GM19043 (cell line): ENCODE data around the gene RALY.

ENCODE experiments used
- ATAC-seq: cut with Tn5 transposase; IDR thresholded peaks from one replicate; pipeline ENCODE4 v1.9.1; 2021; ENCODE audit warnings: low read depth; ENCODE audit not compliant: unreplicated experiment

The RALY gene

DNA sequence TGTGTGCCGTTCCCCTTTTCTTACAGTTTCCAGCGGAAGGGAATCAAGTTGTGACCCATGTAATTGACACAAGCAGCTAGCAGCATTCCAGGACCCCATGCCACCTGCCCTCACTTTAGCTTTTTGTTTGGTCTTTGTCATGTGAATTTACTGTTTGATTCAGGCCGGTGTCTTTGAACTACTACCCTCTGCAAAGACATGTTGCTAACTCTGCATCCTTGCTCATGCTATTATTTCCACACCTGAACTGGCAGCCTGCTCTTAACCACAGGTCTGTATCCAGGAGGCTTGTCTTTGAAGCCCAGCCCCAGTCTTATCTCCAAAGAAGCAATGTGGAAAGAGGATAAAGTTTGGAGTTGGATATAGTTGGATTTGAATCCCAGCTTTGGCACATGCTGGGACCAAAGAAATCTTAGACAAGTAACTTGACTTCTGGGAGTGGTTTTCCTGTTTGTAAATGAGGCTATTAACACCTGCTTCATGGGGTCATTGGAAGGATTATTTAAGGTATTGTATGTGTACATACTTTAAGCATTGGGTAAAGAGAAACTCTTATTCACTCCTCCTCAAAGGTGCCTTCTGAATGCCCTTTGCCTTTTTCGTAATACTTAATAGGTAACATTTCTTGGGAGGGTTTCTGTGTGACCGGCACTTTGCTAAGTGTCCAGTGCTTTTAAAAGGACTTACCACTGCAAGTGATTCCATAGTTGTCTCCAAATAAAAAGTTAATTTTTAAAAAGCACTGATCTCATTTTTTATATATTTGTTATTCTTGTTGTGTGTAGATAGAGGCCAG is 52.4 kb downstream of the RALY start:
- no peak for ATAC-seq

GRCh38 chr20:34047010-34047687 is 53.4 kb downstream of the RALY start:
- no peak for ATAC-seq

DNA sequence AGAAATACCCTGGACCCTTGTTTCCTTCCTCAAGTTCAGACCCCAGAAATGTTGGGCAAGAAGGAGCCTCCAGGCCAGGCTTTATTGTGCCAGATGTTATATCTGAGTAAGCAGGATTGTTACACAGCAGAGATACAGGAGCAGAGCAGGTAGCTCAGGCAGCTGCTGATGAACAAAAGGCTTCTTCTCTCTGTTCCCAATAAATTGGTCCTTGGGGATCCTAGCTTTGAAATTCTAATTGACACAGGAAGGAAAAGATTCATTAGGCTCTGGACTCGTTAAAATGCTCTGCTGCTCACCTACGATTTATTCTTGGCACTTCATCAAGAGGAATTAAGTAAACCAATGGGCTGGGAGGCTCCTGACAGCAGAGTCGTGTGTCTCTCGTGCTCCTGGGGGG is 54.2 kb downstream of the RALY start:
- ATAC-seq: no peak

DNA sequence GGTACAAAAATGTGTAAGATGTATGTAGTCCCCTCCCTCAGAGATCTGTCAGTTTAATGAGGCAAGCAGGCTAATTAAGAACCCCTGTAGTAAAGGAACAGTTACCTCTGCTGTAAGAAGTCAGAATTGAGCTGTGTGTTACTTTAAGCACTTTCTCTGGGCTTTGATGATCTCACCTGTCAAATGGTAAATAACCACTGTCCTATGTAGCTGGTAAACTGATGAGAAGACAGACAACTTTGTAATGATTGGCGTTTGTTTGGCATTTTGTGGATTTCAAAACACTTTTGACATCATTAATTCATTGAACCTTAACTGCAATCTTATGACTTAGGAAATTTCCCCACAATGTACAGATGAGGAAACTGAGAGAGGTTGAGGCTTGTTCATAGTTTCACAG is 55.7 kb downstream of the RALY start:
- no peak for ATAC-seq

DNA sequence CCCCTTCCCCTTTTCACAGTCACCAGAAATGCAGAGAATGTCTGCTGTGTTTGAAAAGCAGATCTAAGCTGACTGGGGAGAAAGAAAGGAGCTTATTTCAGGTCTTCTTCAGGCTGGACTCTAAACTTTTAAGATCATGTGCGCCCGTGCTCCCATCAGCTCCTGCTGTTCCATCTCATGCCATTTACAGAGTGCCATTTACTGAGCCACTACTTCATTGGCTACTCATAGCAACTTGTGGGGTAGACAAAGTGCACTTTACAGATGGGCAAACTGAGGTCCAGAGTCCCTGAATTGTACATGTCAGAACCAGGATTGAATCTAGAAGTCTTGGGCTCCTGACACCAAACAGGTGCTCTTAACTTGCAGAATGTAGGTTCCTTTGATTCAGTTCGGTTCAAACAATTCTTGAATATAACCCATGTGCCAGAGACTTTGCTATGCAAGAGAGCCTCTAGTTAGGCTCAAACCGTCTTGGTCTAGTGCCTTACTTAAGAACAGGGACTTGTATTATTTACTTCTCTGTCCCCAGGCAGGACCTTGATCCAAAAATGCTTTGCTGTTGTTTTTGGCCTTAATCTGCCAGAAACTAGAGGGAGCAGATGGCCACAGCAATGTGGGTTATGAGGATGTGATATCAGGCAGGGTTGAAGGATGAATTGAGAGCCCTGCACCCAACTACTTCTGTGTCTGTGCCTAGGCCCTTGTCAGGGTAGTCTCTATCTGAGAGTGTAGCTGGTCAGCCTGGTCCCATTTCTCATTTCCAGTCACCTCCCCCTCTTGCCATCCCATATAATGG is 56.4 kb downstream of the RALY start:
- ATAC-seq: no peak

DNA sequence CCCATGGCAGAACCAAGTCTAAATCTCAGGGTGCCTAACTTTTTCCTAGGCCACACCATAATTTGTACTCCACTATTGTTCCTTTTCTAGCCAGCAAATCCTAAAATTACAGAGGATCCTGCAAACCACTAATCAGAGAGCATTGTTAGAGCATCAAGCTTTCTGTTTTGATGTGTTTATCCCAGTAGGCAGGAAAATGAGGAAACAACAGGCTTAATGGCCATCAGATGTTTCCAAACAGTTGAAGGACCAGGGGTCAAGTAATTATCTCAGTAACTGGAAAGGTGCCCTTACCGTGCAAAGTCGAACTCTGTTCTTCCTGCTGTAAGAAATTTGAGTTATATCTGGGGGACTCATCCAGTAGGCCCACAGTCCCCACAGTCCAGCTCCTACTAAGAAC is 58.7 kb downstream of the RALY start:
- no peak for ATAC-seq

- ATAC-seq: no peak
These were observed 61.6 kb downstream of the RALY start for GRCh38 chr20:34055290-34055689.

GRCh38 chr20:34058831-34059230 is 65.1 kb downstream of the RALY start:
- ATAC-seq: no peak

DNA sequence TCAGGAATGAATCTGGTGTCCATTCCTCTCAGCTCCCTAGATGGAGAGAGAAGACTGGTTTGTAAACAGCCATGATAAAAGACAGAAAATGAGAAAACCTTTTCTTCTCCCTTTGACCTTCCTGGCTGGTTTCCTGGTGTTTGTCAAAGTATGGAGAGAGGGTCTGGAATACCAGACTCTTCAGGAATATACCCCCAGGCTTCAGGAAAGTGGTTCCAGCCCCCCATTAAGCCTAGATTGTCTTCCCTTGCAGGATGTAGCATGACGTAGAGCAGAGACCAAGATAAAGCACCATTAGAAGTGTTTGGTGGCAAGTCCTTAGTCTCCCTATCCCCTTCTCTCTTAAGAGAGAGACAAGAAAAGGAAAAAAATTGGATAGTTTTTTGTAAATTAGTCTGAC is 67.3 kb downstream of the RALY start:
- ATAC-seq: no peak

GRCh38 chr20:34061695-34062094 is 68.0 kb downstream of the RALY start:
- no peak for ATAC-seq

GRCh38 chr20:34062570-34063482 is 69.1 kb downstream of the RALY start:
- ATAC-seq: no peak

DNA sequence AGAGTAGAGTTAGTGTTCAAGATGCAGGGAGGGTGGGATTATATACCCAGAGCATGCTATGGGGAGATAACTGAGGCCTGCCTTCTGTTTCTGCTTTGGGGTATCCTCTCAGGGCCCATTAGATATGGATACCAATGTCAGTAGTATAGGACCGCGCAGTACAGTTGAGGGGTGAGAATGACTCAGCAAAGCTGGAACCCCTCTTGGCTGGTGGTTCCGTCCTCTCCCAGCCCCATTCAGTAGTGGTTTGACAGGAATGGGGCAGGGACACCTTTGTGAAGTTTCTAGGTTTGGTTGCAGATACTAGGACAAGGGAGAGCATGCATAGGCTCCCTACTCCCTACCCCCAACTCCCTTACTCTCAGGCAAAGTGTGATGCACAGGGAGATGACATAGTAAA is 70.6 kb downstream of the RALY start:
- no peak for ATAC-seq

- no peak for ATAC-seq
These were observed 71.5 kb downstream of the RALY start for GRCh38 chr20:34065260-34065659.

DNA sequence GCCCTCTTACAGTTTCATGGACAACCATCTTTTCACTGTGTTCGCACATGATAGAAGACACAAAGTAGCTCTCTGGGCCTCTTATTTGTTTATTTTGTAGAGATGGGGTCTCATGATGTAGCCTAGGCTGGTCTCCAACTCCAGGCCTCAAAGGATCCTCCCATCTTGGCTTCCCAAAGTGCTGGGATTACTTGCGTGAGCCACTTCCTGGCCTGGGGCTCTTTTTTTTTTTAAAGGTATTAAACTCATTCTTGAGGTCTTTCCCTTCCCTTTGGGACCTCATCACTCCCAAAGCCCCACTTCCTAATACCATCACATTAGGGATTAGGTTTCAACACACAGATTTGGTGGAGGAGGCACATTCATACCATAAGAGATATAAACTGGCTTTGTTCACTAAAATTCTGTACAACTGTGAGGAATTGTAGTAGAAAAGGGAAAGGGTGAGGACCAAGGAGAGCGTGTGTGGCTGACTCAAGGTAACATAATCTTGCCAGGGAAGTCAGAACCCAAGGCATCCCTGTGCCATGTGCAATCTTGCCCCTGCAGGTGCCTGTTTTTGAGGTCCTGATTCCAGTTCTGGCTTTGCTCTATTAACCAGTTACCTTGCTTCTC is 72.9 kb downstream of the RALY start:
- no peak for ATAC-seq

DNA sequence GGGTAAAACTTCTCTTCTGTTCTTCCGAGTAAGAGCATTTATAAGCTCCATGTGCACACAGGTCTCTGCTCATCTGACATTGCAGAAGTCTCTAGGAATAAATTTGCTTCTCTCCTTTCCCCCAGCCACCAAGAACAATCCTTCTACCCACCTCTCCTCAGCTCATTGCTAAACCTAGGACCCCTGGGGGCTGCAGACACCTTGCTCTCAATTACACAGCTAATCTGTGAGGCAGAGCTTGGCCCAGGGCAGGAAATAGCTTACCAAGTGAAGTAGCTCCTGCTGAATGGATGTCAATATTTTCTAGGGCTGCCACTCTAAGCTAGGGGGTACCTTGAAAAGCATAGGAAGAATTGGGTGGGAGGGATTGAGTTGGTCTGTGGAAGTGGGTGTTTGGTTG is 74.3 kb downstream of the RALY start:
- ATAC-seq: no peak

DNA sequence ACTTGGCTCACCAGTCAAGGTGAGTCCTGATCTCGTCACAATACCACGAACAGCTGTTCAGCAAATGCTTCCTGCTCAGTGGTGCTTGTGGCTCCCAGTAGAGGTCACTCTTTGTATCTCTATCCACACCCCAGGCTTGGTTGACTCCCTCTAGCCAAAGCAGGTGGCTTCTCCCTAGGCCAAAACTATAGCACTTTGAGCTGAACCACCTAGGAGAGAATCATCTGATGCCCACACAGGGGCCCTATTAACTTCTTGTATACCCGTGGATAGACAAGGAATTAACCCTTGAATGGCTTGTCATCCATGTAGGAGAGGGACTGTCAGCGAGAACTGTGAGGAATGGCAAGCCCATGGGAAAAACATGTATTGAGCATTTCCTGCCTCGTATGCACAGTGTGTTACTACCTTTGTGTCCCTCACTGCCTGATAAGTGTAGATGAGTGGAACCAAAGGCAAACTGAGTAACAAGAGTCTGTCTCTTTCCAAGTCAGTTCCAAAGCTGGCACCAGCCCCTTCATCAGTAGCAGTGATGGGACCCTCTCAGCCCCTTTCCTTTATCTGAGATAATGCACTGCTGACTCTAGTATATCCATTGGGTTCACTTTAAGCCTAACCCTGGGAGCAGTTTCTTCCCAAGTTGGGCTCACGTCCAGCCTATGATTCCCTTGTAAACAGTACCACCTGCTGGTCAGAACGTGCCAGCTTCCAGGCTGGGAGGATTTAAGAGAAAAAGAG is 75.8 kb downstream of the RALY start:
- no peak for ATAC-seq

DNA sequence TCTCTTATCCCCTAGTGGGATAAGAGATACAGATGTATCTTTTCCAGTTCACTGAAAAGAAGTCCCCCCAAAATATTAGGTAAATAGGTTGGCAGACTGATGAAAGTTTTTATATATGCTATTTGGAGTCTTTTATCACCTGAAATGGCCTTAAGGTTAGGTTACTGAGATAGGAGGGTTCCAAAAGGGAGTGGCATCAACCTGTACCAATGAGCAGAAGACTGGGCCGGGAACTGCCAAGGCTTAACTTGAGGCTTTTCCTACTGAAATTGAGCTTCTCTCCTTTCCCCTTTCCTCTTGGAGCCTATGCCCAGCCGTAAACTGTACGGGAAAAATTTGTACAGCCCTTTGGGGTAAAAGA is 76.3 kb downstream of the RALY start:
- ATAC-seq: no peak

- ATAC-seq: no peak
These were observed 77.1 kb downstream of the RALY start for GRCh38 chr20:34070859-34071258.

DNA sequence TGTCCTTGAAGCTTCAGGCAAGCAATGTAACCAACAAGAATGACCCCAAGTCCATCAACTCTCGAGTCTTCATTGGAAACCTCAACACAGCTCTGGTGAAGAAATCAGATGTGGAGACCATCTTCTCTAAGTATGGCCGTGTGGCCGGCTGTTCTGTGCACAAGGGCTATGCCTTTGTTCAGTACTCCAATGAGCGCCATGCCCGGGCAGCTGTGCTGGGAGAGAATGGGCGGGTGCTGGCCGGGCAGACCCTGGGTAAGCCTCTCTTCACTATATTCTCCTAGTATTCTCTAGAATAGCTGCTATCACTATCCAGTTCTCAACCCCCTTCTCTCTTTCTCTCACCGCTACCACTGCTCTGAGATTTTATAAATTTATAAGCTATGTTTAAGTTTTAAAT is 78.4 kb downstream of the RALY start:
- ATAC-seq: no peak
